Effector CD8-positive, alpha-beta T cell (primary cell): ENCODE measurements around the gene PLCD1.
"Not testable (repeated sequence)": the region's sequence is repeated elsewhere in the genome, so short reads cannot be mapped to it uniquely, and the experiment has no call there.

Source experiments
- DNase-seq: peaks from one replicate; lab custom pipeline; 2025; lab: John Stamatoyannopoulos, UW

The PLCD1 gene

DNA sequence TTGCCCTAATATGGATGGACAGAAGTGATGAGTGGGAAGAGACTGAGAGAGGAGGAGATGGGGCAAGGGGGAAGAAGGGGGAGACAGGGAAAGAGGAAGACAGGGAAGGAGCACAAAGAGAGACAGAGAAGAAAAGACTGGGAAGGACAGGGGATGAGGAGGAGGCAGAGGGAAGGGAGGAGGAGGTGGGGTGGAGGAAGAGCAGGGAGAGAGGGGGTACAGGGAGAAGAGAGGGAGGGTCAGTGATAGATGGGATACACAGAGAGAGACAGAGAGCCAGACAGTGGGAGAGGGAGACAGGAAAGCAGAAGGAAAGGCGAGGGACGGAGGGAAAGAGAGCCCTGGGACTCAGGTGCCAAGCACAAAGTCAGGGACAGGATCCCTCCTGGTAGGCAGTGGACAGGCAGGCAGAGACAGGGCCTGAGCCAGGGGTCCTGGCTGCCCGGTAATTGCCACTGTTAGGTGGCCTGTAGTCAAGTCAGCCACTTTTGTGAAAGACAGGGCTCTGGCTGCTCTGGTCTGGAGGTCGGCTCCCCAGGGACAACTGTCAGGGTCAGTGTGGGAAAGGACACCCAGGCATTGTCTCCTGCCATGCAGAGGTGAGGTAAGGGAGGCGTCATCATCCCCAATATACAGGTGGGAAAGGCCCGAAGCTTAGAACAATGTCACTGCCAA is 29.1 kb downstream of the PLCD1 start:
- no peak for DNase-seq

DNA sequence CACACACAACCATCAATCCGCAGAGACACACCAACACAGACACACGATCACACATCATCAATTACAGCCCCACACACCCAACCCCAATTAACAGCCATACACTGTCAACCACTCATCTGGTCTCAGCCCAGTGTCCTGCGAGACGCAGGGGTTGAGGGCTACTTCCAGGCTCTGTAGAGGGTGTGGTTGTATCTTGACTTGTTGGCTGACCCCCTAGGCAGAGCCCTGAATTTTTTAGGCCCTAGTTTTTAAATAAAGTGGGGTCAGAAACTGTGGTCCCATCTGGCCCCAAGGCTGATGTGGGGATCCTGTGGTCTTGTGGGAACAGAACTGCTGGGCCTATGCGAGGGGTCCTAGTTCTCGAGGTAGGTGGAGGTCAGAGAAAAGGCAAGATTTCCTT is 29.6 kb downstream of the PLCD1 start:
- no peak for DNase-seq

DNA sequence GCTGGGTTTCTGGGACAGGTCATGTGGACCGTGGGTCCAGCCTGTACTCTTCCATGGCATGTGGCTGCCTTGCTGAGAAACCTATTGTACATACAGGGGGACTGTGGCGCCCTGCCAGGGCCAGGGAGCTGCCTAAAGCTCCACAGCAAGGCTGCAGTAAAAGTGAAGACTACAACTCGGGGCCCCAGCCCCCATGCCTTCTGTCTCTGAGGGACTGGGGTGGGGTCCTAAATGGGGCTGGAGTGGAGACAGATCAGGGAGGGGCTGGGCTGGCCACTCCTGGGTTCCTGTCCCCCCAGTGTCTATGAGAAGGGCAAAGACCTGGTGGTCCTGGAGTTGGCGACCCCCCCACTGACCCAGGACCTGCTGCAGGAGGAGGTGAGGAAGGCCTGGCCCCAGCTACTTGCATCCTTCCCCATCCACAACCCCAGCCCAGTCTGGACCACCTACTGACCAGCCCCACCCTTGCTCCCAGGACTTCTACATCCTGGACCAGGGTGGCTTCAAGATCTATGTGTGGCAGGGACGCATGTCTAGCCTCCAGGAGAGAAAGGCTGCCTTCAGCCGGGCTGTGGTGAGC is 31.6 kb downstream of the PLCD1 start:
- DNase-seq, result no peak

- no peak for DNase-seq
Observed at GRCh38 chr3:37997342-37997741, 32.1 kb downstream of the PLCD1 start.

DNA sequence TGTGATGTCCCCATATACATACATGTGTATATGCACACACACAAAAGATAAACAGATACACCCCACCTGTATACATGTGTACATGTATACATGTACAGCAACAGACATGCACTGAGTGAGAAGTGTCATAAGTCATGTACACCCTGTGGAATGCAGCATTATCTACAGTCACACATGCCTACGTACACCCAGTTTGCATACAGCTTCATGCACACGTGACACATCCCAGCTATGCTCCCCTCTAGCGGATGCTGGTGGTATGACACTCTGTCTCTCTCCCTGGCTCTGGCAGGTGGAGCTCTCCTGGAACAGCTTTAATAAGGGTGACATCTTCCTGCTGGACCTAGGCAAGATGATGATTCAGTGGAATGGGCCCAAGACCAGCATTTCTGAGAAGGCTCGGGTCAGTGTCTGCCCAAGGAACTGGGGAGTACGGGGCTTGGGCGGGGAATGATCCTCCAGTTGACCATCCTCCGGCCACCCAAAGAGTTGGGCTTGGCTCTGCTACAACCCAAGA is 32.6 kb downstream of the PLCD1 start:
- DNase-seq, result peak; percentile 68

GRCh38 chr3:37995652-37996641 is 33.5 kb downstream of the PLCD1 start:
- no peak for DNase-seq

DNA sequence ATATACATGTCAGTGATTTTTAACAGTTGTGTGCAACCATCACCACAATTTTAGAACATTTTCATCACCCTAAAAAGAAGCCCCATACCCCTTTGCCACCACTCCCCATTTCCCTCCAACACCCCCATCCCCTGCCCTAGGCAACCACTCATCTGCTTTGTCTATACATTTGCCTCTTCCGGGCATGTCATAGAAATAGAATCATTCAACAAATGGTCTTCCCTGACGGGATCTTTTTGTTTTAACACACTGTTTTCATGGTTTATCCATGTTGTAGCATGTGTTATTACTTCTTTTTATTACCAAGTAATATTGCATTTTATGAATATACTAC is 34.8 kb downstream of the PLCD1 start:
- no peak for DNase-seq

GRCh38 chr3:37993820-37994638 is 35.4 kb downstream of the PLCD1 start:
- peak; percentile 32 for DNase-seq

DNA sequence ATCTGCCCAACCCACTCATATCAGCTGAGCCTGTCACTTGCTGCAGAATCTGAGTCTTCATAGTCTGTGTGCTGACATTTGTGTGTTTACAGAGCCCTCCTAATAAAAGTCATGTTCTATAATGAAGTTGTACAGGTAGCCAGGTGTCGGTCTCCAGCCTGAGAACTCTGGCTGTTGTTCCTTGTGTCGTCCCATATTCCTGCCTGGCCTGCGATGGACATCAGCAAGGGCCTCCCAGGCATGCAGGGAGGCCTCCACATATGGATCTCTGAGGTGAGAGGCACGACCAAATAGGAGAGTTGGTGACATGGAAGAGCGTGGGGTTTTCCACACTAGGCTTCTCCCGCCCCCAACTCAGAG is 36.0 kb downstream of the PLCD1 start:
- no peak for DNase-seq

DNA sequence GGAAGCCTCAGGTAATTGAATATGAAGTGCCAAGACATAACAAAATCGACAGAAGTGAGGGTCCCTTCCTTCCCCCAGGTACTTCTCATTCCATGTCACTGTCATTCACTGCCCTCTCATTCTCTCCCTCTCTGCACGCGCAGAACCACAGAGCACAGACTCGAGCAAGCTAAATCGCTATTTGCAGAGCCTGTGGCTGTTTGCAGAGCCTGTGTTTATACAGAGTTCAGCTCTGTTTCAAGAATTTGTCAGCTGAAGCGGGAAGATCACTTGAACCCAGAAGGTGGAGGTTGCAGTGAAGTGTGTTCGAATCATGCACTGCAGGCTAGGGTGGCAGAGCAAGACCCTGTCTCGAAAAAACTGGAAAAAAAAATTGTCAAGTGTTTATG is 36.4 kb downstream of the PLCD1 start:
- no peak for DNase-seq

DNA sequence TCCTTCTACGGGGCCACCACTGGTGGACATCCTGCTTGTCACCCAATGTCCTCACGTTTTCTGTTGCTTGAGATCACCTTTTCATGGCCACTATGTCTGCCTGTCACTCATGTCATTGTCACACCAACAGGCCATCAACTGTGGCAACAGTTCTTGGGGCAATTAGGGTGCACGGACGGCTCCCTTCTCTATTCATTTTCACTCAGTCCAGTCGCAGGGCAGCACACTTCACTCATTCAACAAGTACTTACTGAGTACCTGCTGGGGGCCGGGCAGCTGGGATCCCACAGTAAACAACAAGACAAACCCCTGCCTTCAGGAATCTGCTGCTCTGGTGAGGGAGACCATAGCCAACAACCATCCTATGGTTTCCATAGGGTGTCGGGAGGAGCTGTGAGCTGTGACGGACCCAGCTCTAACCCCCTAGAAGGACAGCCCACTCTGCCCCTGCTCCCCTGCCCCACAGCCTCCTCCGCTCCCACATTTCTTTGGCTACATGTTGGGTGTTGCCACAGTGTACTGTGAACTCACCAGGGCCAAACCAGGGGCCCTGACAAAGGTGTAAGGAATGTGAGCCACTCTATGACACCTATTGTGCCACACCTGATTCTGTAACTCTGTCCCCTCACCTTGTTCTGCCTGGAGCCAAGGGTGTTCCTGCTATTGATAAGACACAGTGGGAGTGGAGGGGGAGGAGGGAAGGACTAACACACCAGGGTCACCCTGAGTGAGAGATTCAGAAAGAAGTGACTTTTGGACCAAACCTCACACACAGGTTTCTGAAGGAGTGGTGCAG is 37.0 kb downstream of the PLCD1 start:
- DNase-seq, result no peak

- no peak for DNase-seq
Observed at GRCh38 chr3:37991823-37992222, 37.6 kb downstream of the PLCD1 start.

GRCh38 chr3:37991109-37991508 is 38.3 kb downstream of the PLCD1 start:
- DNase-seq, result no peak

DNA sequence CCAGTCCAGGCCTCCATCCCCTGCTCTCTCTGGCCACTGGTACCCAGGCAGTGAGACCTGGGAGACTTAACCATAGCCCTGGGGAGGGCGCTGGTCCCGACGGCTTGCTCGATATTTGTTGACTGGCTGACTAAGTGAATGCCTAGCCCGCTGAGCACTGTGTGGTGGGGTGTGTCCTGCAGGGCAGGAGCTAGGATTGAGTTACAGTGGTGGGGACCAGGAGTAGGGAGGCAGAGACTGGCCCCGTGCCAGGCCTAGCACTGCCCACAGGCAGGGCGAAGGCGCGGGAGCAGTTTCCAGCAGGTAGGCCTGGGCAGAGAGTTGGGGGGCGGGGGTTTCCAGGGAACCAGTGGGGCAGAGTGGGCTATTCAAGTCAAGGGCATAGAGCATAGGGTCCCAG is 38.9 kb downstream of the PLCD1 start, which contains the start of gene VILL:
VILL (plus strand) TSS at position 260 of the 400 bp plus-strand sequence. CDS start 2,887 bp downstream, outside the sequence.
- DNase-seq, result no peak

DNA sequence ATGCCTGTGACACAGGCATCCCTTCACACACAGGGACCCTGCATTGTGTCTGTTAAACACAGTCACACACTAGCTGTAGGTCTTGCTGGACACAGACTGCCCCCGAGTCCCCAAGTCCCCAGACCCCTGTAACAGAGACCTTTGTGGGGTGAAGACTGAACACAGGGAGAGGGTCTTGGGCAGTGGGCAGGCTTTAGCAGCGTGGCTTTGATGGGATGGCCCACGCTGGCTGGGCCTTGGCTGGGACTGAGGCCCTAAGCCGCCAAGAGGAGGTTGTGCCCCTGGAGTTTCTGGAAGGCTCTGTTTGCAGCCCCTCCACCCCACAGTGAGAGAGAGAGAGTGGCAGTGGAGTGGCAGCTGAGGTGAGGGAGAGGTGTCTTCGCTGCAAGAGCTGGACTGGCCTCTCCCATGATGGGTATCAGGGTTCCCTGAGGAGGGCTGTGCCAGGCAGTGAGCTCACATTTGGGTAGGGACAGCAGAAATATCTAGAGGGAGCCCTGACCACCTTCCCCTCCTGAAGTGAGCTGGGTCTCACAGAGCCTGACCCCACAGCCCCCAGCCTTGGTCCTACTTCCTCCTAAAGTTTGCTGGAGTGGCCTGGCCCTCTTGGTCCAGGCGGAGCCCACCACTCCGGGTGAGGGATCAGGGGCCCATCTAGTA is 39.5 kb downstream of the PLCD1 start:
- DNase-seq, result no peak

GRCh38 chr3:37988931-37989525 is 40.4 kb downstream of the PLCD1 start:
- DNase-seq, result no peak

GRCh38 chr3:37988376-37988775 is 41.1 kb downstream of the PLCD1 start:
- not testable (repeated sequence) for DNase-seq

GRCh38 chr3:37987751-37988179 is 41.7 kb downstream of the PLCD1 start:
- DNase-seq, result no peak

DNA sequence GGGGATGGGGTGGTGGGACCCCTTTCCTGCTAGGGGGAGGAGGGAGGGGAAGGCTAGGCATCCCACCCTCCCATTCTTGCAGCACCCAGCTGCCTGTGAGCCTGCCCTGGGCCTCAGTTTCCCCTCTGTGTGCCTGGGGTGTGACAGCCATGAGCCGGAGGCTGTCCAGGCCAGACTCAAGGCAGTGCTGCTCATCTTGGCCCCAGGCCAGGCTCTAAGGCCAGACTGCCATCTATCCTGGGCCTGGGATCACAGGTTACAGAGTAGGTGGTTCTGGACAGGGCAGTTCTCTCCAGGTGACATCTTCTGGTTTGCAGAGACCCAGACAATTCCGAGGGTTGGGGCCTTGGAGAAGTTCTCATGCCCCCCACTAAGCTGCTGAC is 42.1 kb downstream of the PLCD1 start:
- DNase-seq, result no peak
